ENCODE data around the gene EXOC4. TPM values are rescaled to one million over a fixed set of nuclear protein-coding genes. Genes with fewer than 3 reads are reported as not detected.

The EXOC4 gene
- total RNA-seq, 1 experiment from 2014 or later = 71.0 TPM

- H3K27me3 ChIP-seq (ENCODE audit: control insufficient read depth, insufficient read depth, low read length) = no peaks in the 10 kb centered on the region
- TF ChIP-seq SIN3A (IDR thresholded peaks at IDR 0.05; ENCODE audit: borderline replicate concordance, insufficient read depth, low read depth, low read length) (no peak), TCF7L2 (IDR thresholded peaks at IDR 0.05; ENCODE audit: low read depth, low read length) (no peak), POLR2AphosphoS5 (IDR thresholded peaks at IDR 0.05; ENCODE audit: low read depth, low read length) (no peak)
- TF ChIP-seq, protein P1, sequence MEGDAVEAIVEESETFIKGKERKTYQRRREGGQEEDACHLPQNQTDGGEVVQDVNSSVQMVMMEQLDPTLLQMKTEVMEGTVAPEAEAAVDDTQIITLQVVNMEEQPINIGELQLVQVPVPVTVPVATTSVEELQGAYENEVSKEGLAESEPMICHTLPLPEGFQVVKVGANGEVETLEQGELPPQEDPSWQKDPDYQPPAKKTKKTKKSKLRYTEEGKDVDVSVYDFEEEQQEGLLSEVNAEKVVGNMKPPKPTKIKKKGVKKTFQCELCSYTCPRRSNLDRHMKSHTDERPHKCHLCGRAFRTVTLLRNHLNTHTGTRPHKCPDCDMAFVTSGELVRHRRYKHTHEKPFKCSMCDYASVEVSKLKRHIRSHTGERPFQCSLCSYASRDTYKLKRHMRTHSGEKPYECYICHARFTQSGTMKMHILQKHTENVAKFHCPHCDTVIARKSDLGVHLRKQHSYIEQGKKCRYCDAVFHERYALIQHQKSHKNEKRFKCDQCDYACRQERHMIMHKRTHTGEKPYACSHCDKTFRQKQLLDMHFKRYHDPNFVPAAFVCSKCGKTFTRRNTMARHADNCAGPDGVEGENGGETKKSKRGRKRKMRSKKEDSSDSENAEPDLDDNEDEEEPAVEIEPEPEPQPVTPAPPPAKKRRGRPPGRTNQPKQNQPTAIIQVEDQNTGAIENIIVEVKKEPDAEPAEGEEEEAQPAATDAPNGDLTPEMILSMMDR (IDR thresholded peaks at IDR 0.05) = no peak
- TF ChIP-seq, protein P2, sequence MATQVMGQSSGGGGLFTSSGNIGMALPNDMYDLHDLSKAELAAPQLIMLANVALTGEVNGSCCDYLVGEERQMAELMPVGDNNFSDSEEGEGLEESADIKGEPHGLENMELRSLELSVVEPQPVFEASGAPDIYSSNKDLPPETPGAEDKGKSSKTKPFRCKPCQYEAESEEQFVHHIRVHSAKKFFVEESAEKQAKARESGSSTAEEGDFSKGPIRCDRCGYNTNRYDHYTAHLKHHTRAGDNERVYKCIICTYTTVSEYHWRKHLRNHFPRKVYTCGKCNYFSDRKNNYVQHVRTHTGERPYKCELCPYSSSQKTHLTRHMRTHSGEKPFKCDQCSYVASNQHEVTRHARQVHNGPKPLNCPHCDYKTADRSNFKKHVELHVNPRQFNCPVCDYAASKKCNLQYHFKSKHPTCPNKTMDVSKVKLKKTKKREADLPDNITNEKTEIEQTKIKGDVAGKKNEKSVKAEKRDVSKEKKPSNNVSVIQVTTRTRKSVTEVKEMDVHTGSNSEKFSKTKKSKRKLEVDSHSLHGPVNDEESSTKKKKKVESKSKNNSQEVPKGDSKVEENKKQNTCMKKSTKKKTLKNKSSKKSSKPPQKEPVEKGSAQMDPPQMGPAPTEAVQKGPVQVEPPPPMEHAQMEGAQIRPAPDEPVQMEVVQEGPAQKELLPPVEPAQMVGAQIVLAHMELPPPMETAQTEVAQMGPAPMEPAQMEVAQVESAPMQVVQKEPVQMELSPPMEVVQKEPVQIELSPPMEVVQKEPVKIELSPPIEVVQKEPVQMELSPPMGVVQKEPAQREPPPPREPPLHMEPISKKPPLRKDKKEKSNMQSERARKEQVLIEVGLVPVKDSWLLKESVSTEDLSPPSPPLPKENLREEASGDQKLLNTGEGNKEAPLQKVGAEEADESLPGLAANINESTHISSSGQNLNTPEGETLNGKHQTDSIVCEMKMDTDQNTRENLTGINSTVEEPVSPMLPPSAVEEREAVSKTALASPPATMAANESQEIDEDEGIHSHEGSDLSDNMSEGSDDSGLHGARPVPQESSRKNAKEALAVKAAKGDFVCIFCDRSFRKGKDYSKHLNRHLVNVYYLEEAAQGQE (IDR thresholded peaks at IDR 0.05; ENCODE audit: insufficient read depth in 1 of 2, low read depth in 2 of 2, low read length in 1 of 2) = no peak
- no peaks in the 10 kb centered on the region for H3K4me1 ChIP-seq (ENCODE audit: control insufficient read depth, insufficient read depth, low read length)
- ChIA-PET CTCF (no interaction called here), POLR2A (no interaction called here)
- no peak for ATAC-seq
- H3K4me3 ChIP-seq (ENCODE audit: low read depth in 2 of 2, low read length in 2 of 2) = no peak overlapping the region
- H3K36me3 ChIP-seq (ENCODE audit: control insufficient read depth, insufficient read depth, low read length) = no peaks in the 10 kb centered on the region
- no peak overlapping the region for H3K27ac ChIP-seq (ENCODE audit: low read length)
- H3K9me3 ChIP-seq (ENCODE audit: control insufficient read depth, insufficient read depth, low read depth, low read length) = no peaks in the 10 kb centered on the region
- in situ Hi-C loops (cut with HindIII; ENCODE audit: low pct_unique_long_range_greater_than_20kb, low sequenced_read_pairs) (no loop called here), intact Hi-C loops (cut with micrococcal nuclease; ENCODE audit: unreplicated experiment) (no loop called here)
- BruUV-seq (replicated peaks) = no TSS peak
- DNase-seq (ENCODE audit: low read depth, low spot score) = no peak
Observed at GRCh38 chr7:133602291-133602690, 349.4 kb downstream of the EXOC4 start.

GRCh38 chr7:133606991-133607390 is 354.1 kb downstream of the EXOC4 start:
- H3K9me3 ChIP-seq (ENCODE audit: control insufficient read depth, insufficient read depth, low read depth, low read length) = no peaks in the 10 kb centered on the region

More at GRCh38 chr7:133606991-133607390, 354.1 kb downstream of the EXOC4 start:
- Histone ChIP-seq H3K36me3 (ENCODE audit: control insufficient read depth, insufficient read depth, low read length) (no peaks in the 10 kb centered on the region), H3K27me3 (ENCODE audit: control insufficient read depth, insufficient read depth, low read length) (no peaks in the 10 kb centered on the region), H3K4me1 (ENCODE audit: control insufficient read depth, insufficient read depth, low read length) (no peaks in the 10 kb centered on the region), H3K4me3 (ENCODE audit: low read depth in 2 of 2, low read length in 2 of 2) (no peak overlapping the region), H3K27ac (ENCODE audit: low read length) (no peak overlapping the region)
- in situ Hi-C loops (cut with HindIII; ENCODE audit: low pct_unique_long_range_greater_than_20kb, low sequenced_read_pairs) = no loop called here
- DNase-seq (ENCODE audit: low read depth, low spot score) (no peak), ATAC-seq (no peak)
- BruUV-seq (replicated peaks) = no TSS peak
- ChIA-PET POLR2A (interaction anchor here (0.6 kb wide), 1 partner anchor 1683 kb away, joined by 3 read pairs; no protein-coding TSS in a partner anchor), CTCF (no interaction called here)
- intact Hi-C loops (cut with micrococcal nuclease; ENCODE audit: unreplicated experiment) = no loop called here
- no peak for TF ChIP-seq POLR2AphosphoS5 (IDR thresholded peaks at IDR 0.05; ENCODE audit: low read depth, low read length)
- TF ChIP-seq, protein P2 (IDR thresholded peaks at IDR 0.05; ENCODE audit: insufficient read depth in 1 of 2, low read depth in 2 of 2, low read length in 1 of 2) = no peak
- TF ChIP-seq SIN3A (IDR thresholded peaks at IDR 0.05; ENCODE audit: borderline replicate concordance, insufficient read depth, low read depth, low read length) = no peak

Measured in Panc1 (cell line).